SH-SY5Y (cell line): ENCODE results near the gene USP7.

Experiments
- GATA2 ChIP-seq: IDR thresholded peaks from 2 replicates; pipeline ENCODE4 v1.6.1; 2011; ENCODE audit warnings: mild to moderate bottlenecking, low read depth, low read length
- GATA3 ChIP-seq: IDR thresholded peaks from 2 replicates; pipeline ENCODE4 v1.6.1; 2011; ENCODE audit warnings: low read depth, mild to moderate bottlenecking, low read length, moderate library complexity

GRCh38 chr16:8866884-8867215, 96.9 kb downstream of the USP7 start:
- TF ChIP-seq GATA2, result no peak
- TF ChIP-seq GATA3, result no peak
